ENCODE measurements around the gene MAMDC2. TPM values are rescaled to one million over a fixed set of nuclear protein-coding genes. Genes with fewer than 3 reads are reported as not detected.
A peak's percentile ranks its signal among the peaks of the same experiment; 100 is the strongest.

The MAMDC2 gene
- total and polyA plus RNA-seq, 2 of the 4 experiments (the other 2 are of a cell fraction), result 5.0 to 5.2 TPM

- Histone ChIP-seq H3K27ac (ENCODE audit: insufficient read depth, low read length) (no peak overlapping the region), H3K79me1 (ENCODE audit: low read depth in 1 of 2, low read length in 2 of 2) (no peaks in the 10 kb centered on the region; a peak in 1 of 4 replicates)
- WGBS, 2 experiments (ENCODE audit: extremely low coverage in 2 of 2, insufficient read length in 1 of 2), result no CpG with 5 or more reads among the region's 1 CpG
These were observed 133.5 kb downstream of the MAMDC2 start for GRCh38 chr9:70177121-70177520.

More at GRCh38 chr9:70177121-70177520, 133.5 kb downstream of the MAMDC2 start:
- in situ Hi-C loops (cut with MboI; ENCODE audit: low sequenced_read_pairs) (no loop called here), intact Hi-C loops (cut with micrococcal nuclease) (no loop called here), dilution Hi-C loops (cut with HindIII; ENCODE audit: low sequenced_read_pairs, unreplicated experiment) (no loop called here)
- ATAC-seq (ENCODE audit: low read depth), result peak; percentile 59
- Histone ChIP-seq H3K9ac (ENCODE audit: low read depth, low read length) (no peak overlapping the region), H3K27me3 (ENCODE audit: control insufficient read depth, insufficient read depth, low read length) (no peaks in the 10 kb centered on the region), H4K5ac (ENCODE audit: low read depth, low read length) (peak overlapping the region; percentile 74; the same call in 1 of the 2 replicates), H3K9me3 (ENCODE audit: control insufficient read depth, insufficient read depth, low read length) (no peaks in the 10 kb centered on the region), H3K18ac (ENCODE audit: low read depth, low read length) (peak overlapping the region; percentile 73; the same call in 1 of the 2 replicates), H3K4me1 (ENCODE audit: control insufficient read depth, insufficient read depth, low read length) (peaks cover 3% of the 10 kb centered on the region; the same call in 1 of the 2 replicates), H2BK15ac (ENCODE audit: low read depth, low read length) (no peak overlapping the region), H4K91ac (ENCODE audit: insufficient read depth, low read depth, low read length) (no peak overlapping the region), H2AK9ac (replicated peaks; ENCODE audit: low read depth, low read length, poor library complexity) (no peak overlapping the region), H3K14ac (replicated peaks; ENCODE audit: low read depth, low read length) (0 out of 2 replicates have a peak overlapping the region, but pooled peaks have one; percentile 22), H3K9me1 (ENCODE audit: insufficient read depth, low read length) (0 out of 2 replicates have a peak, but pooled peaks cover 5% of the 10 kb centered on the region), H3K56ac (ENCODE audit: extremely low read depth, insufficient read depth, low read length) (no peak overlapping the region), H3K4me2 (ENCODE audit: low read depth, low read length) (no peak overlapping the region), H3K4me3 (ENCODE audit: insufficient read depth, low read depth, low read length) (no peak overlapping the region), H2AFZ (replicated peaks; ENCODE audit: low read length, poor library complexity) (no peak overlapping the region), H2BK20ac (ENCODE audit: low read depth, low read length) (no peak overlapping the region), H2BK5ac (ENCODE audit: low read depth, low read length, poor library complexity, severe bottlenecking) (peak overlapping the region; percentile 5), H2AK5ac (ENCODE audit: low read depth, low read length) (no peak overlapping the region), H3K4ac (ENCODE audit: low read depth, low read length) (no peak overlapping the region), H3K36me3 (ENCODE audit: control insufficient read depth, insufficient read depth, low read length) (no peaks in the 10 kb centered on the region), H3K23ac (ENCODE audit: low read depth, low read length) (no peak overlapping the region), H4K8ac (ENCODE audit: low read depth in 2 of 2, low read length in 2 of 2) (no peak overlapping the region), H4K20me1 (ENCODE audit: insufficient read depth, low read length) (no peaks in the 10 kb centered on the region), H2BK120ac (ENCODE audit: low read depth, low read length) (no peak overlapping the region)
- ChIA-PET POLR2A (ENCODE audit: unreplicated experiment) (no interaction called here), CTCF (no interaction called here)
- BruUV-seq (replicated peaks), result no TSS peak
- TF ChIP-seq USF2 (IDR thresholded peaks at IDR 0.05; ENCODE audit: low read depth, low read length) (no peak), CEBPB (IDR thresholded peaks at IDR 0.05; ENCODE audit: low read depth, low read length) (peak; percentile 25; the same call in 1 of the 2 replicates), MAFK (IDR thresholded peaks at IDR 0.05; ENCODE audit: low read depth, low read length) (no peak)
- DNase-seq, result peak; percentile 39

Measured in IMR-90 (cell line).